Measurements from ENCODE around the gene ZNF516.

The ZNF516 gene

DNA sequence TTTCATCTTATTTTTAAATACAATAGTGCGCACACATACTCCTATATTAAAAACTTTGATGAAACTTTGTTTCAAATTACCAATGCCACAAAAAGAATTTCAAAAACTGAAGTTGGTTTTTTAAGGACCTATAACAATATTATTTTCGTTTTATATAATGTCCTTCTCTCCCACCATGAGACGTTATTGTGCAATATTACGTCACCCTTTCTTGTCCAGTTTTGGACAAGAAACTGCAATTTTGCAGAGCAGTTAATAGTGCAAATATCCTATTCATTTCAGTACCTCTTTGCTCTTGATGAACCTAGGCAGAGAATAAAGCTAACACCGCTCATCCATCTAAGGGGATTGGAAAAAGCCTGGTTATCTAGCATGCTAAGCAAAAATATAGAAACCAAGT lies 9.7 kb upstream of the ZNF516 start:
- H2AK5ac ChIP-seq (ENCODE audit: low read length, severe bottlenecking): no peak overlapping the region
- no peak overlapping the region for H2BK5ac ChIP-seq (ENCODE audit: low read depth, low read length, poor library complexity, severe bottlenecking)
- no peaks in the 10 kb centered on the region for H3K9me3 ChIP-seq (ENCODE audit: control insufficient read depth, low read length)
- no peak overlapping the region for H4K91ac ChIP-seq (ENCODE audit: low read length)
- no peak overlapping the region for H3K4me3 ChIP-seq (ENCODE audit: insufficient read depth in 1 of 2, low read depth in 1 of 2, low read length in 2 of 2)
- DNase-seq: no peak
- H3K27me3 ChIP-seq (ENCODE audit: control insufficient read depth in 1 of 2, insufficient read depth in 1 of 2, low read length in 2 of 2): no peaks in the 10 kb centered on the region
- no peak overlapping the region for H3K4me2 ChIP-seq (ENCODE audit: low read length, poor library complexity, severe bottlenecking)
- no peak overlapping the region for H3K9ac ChIP-seq (ENCODE audit: low read length)
- H4K8ac ChIP-seq (ENCODE audit: low read length): no peak overlapping the region
- no peak overlapping the region for H2BK15ac ChIP-seq (ENCODE audit: low read depth, poor library complexity, severe bottlenecking)
- no peaks in the 10 kb centered on the region for H3K36me3 ChIP-seq (ENCODE audit: control insufficient read depth in 1 of 2, insufficient read depth in 2 of 2, low read depth in 1 of 2, low read length in 2 of 2)
- no peak overlapping the region for H3K18ac ChIP-seq (ENCODE audit: low read depth in 1 of 2, low read length in 2 of 2)
- no peak overlapping the region for H3K23ac ChIP-seq (ENCODE audit: low read length in 2 of 2)
- no peak overlapping the region for H2BK12ac ChIP-seq (ENCODE audit: low read length in 2 of 2)
- H2AFZ ChIP-seq (ENCODE audit: low read depth, low read length): no peak overlapping the region
- no peak overlapping the region for H3K14ac ChIP-seq (ENCODE audit: low read length in 2 of 2)
- H2BK120ac ChIP-seq (ENCODE audit: low read depth, low read length): no peak overlapping the region
- no peak overlapping the region for H3K4ac ChIP-seq (ENCODE audit: low read depth in 1 of 2, low read length in 2 of 2)
- no peaks in the 10 kb centered on the region for H3K4me1 ChIP-seq (ENCODE audit: control insufficient read depth, insufficient read depth, low read depth, low read length)
- 97% methylated on average over 4 of the region's 5 CpGs for WGBS
- no peak overlapping the region for H3K27ac ChIP-seq (ENCODE audit: low read length, poor library complexity, severe bottlenecking)
- no peaks in the 10 kb centered on the region for H3K79me1 ChIP-seq (replicated peaks; ENCODE audit: low read length, poor library complexity, severe bottlenecking)

DNA sequence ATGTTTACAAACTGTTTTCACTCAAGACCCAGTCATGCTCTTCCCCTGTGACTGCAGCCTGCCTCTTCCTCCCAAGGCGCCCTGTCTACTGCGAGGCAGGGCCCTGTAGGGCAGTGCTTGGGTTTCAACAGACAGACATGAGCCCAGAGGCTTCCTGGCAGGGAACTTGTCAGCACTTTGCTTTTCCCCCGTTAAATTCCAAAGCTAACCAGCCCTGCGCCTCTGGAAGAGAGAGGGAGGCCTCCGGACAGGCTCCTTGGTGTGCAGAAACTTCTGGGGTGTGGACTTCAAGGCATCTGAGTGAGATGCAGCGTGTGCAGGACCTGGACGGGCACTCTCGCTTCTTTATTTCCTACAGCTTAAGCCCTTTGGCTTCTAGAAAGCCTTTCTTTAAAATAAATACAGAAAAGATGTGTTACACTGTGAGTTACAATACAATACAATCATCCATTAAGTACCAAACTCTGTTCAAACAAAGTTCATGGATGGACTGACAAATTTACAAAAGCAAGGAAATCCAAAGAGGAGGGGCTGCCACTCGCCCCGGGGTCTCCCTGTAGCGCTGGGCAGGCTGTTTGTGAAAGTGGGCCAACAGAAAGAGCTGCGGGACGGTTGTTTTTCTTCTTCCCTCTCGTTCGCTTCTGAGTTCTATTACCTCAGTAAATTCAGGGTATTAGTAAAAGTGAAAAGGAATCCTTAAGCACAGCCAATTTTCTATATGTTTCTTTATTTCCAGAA lies 8.8 kb upstream of the ZNF516 start:
- H4K8ac ChIP-seq (ENCODE audit: low read length): no peak overlapping the region
- H2BK5ac ChIP-seq (ENCODE audit: low read depth, low read length, poor library complexity, severe bottlenecking): no peak overlapping the region
- no peaks in the 10 kb centered on the region for H3K36me3 ChIP-seq (ENCODE audit: control insufficient read depth in 1 of 2, insufficient read depth in 2 of 2, low read depth in 1 of 2, low read length in 2 of 2)
- H2BK15ac ChIP-seq (ENCODE audit: low read depth, poor library complexity, severe bottlenecking): no peak overlapping the region
- no peak overlapping the region for H3K4me3 ChIP-seq (ENCODE audit: insufficient read depth in 1 of 2, low read depth in 1 of 2, low read length in 2 of 2)
- H3K4ac ChIP-seq (ENCODE audit: low read depth in 1 of 2, low read length in 2 of 2): no peak overlapping the region
- no peak overlapping the region for H3K23ac ChIP-seq (ENCODE audit: low read length in 2 of 2)
- H2BK12ac ChIP-seq (ENCODE audit: low read length in 2 of 2): no peak overlapping the region
- H3K9me3 ChIP-seq (ENCODE audit: control insufficient read depth, low read length): no peaks in the 10 kb centered on the region
- no peak overlapping the region for H3K9ac ChIP-seq (ENCODE audit: low read length)
- H3K27me3 ChIP-seq (ENCODE audit: control insufficient read depth in 1 of 2, insufficient read depth in 1 of 2, low read length in 2 of 2): no peaks in the 10 kb centered on the region
- H4K91ac ChIP-seq (ENCODE audit: low read length): no peak overlapping the region
- no peak overlapping the region for H3K27ac ChIP-seq (ENCODE audit: low read length, poor library complexity, severe bottlenecking)
- WGBS: 69% methylated on average over 12 of the region's 15 CpGs
- no peak for DNase-seq
- H3K4me2 ChIP-seq (ENCODE audit: low read length, poor library complexity, severe bottlenecking): no peak overlapping the region
- H3K18ac ChIP-seq (ENCODE audit: low read depth in 1 of 2, low read length in 2 of 2): no peak overlapping the region
- H3K14ac ChIP-seq (ENCODE audit: low read length in 2 of 2): no peak overlapping the region
- no peaks in the 10 kb centered on the region for H3K79me1 ChIP-seq (replicated peaks; ENCODE audit: low read length, poor library complexity, severe bottlenecking)
- peak overlapping the region; percentile 83 for H2AFZ ChIP-seq (ENCODE audit: low read depth, low read length)
- H3K4me1 ChIP-seq (ENCODE audit: control insufficient read depth, insufficient read depth, low read depth, low read length): no peaks in the 10 kb centered on the region
- H2AK5ac ChIP-seq (ENCODE audit: low read length, severe bottlenecking): no peak overlapping the region
- no peak overlapping the region for H2BK120ac ChIP-seq (ENCODE audit: low read depth, low read length)

DNA sequence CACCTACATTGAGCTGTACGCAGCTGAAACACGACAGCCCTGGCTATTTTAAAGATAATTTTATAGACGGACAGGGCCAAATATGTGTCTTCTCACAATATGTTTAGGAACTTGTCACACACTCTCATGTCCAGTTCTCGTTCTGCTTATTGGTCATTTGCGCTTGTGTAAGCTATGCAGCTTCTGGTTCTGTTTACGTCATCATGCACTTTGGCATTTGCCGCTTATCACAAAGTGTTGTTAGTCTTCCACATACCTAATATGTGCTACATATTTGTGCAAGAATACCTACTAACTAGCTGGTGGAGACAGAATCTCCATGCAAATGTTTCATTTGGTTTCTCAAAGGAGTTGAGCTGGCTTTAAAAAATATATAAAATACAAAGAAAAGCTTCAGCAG lies 7.5 kb upstream of the ZNF516 start:
- no peak overlapping the region for H2AFZ ChIP-seq (ENCODE audit: low read depth, low read length)
- no peak overlapping the region for H3K23ac ChIP-seq (ENCODE audit: low read length in 2 of 2)
- H3K18ac ChIP-seq (ENCODE audit: low read depth in 1 of 2, low read length in 2 of 2): no peak overlapping the region
- DNase-seq: no peak
- no peaks in the 10 kb centered on the region for H3K79me1 ChIP-seq (replicated peaks; ENCODE audit: low read length, poor library complexity, severe bottlenecking)
- no peak overlapping the region for H3K14ac ChIP-seq (ENCODE audit: low read length in 2 of 2)
- H4K8ac ChIP-seq (ENCODE audit: low read length): no peak overlapping the region
- no peak overlapping the region for H4K91ac ChIP-seq (ENCODE audit: low read length)
- no peaks in the 10 kb centered on the region for H3K4me1 ChIP-seq (ENCODE audit: control insufficient read depth, insufficient read depth, low read depth, low read length)
- H2BK15ac ChIP-seq (ENCODE audit: low read depth, poor library complexity, severe bottlenecking): no peak overlapping the region
- H3K36me3 ChIP-seq (ENCODE audit: control insufficient read depth in 1 of 2, insufficient read depth in 2 of 2, low read depth in 1 of 2, low read length in 2 of 2): no peaks in the 10 kb centered on the region
- H2BK5ac ChIP-seq (ENCODE audit: low read depth, low read length, poor library complexity, severe bottlenecking): no peak overlapping the region
- no peak overlapping the region for H3K27ac ChIP-seq (ENCODE audit: low read length, poor library complexity, severe bottlenecking)
- H3K4me2 ChIP-seq (ENCODE audit: low read length, poor library complexity, severe bottlenecking): no peak overlapping the region
- H3K9ac ChIP-seq (ENCODE audit: low read length): no peak overlapping the region
- H2AK5ac ChIP-seq (ENCODE audit: low read length, severe bottlenecking): no peak overlapping the region
- no peak overlapping the region for H3K4ac ChIP-seq (ENCODE audit: low read depth in 1 of 2, low read length in 2 of 2)
- H3K4me3 ChIP-seq (ENCODE audit: insufficient read depth in 1 of 2, low read depth in 1 of 2, low read length in 2 of 2): no peak overlapping the region
- H2BK120ac ChIP-seq (ENCODE audit: low read depth, low read length): no peak overlapping the region
- no peaks in the 10 kb centered on the region for H3K27me3 ChIP-seq (ENCODE audit: control insufficient read depth in 1 of 2, insufficient read depth in 1 of 2, low read length in 2 of 2)
- no peaks in the 10 kb centered on the region for H3K9me3 ChIP-seq (ENCODE audit: control insufficient read depth, low read length)
- WGBS: 83% methylated on average over 6 of the region's 7 CpGs
- no peak overlapping the region for H2BK12ac ChIP-seq (ENCODE audit: low read length in 2 of 2)

DNA sequence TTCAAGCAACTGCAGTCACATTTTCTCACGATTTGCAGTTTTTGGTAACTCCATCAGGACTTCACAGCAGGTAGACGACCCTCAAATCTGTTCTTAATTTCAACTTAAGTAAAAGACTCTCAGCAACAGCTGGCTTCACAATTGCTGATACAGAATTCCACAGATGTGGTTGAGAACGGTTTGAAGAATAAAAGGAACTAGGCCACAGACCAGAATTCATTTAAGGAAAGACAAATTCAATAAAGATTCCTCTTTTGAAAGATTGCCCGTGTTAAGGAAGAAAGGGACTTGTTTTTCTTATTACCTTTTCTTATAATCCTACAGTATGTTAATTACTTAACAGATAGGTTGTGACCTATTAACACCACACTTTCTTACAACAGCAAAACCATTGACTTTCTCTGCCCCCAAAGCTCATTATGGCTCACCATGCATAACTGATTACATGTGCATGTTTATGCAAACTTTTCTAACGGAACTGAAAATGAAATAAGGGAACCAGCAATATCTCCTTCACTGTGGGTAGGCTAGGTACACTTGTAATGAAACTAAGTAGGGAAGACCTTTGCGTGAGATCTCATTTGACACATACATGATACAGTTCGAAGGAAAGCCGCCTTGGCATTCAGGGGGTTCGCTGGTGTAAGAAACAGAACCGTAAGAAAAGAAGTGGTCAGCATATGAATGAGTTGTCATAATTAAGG lies 4.7 kb upstream of the ZNF516 start:
- Histone ChIP-seq H3K79me1 (replicated peaks; ENCODE audit: low read length, poor library complexity, severe bottlenecking) (no peaks in the 10 kb centered on the region), H3K36me3 (ENCODE audit: control insufficient read depth in 1 of 2, insufficient read depth in 2 of 2, low read depth in 1 of 2, low read length in 2 of 2) (no peaks in the 10 kb centered on the region), H3K27ac (ENCODE audit: low read length, poor library complexity, severe bottlenecking) (no peak overlapping the region), H3K23ac (ENCODE audit: low read length in 2 of 2) (no peak overlapping the region), H4K91ac (ENCODE audit: low read length) (no peak overlapping the region), H2AFZ (ENCODE audit: low read depth, low read length) (no peak overlapping the region), H2BK5ac (ENCODE audit: low read depth, low read length, poor library complexity, severe bottlenecking) (no peak overlapping the region), H3K4me2 (ENCODE audit: low read length, poor library complexity, severe bottlenecking) (no peak overlapping the region), H2AK5ac (ENCODE audit: low read length, severe bottlenecking) (no peak overlapping the region), H3K4me3 (ENCODE audit: insufficient read depth in 1 of 2, low read depth in 1 of 2, low read length in 2 of 2) (no peak overlapping the region), H2BK12ac (ENCODE audit: low read length in 2 of 2) (no peak overlapping the region), H4K8ac (ENCODE audit: low read length) (no peak overlapping the region), H2BK15ac (ENCODE audit: low read depth, poor library complexity, severe bottlenecking) (no peak overlapping the region), H3K9ac (ENCODE audit: low read length) (no peak overlapping the region), H3K4me1 (ENCODE audit: control insufficient read depth, insufficient read depth, low read depth, low read length) (peaks cover 6% of the 10 kb centered on the region), H2BK120ac (ENCODE audit: low read depth, low read length) (no peak overlapping the region), H3K27me3 (ENCODE audit: control insufficient read depth in 1 of 2, insufficient read depth in 1 of 2, low read length in 2 of 2) (no peaks in the 10 kb centered on the region), H3K14ac (ENCODE audit: low read length in 2 of 2) (no peak overlapping the region), H3K4ac (ENCODE audit: low read depth in 1 of 2, low read length in 2 of 2) (no peak overlapping the region), H3K9me3 (ENCODE audit: control insufficient read depth, low read length) (no peaks in the 10 kb centered on the region), H3K18ac (ENCODE audit: low read depth in 1 of 2, low read length in 2 of 2) (no peak overlapping the region)
- 89% methylated on average over 8 of the region's 10 CpGs for whole genome bisulfite sequencing
- DNase-seq: no peak
